SKM-1 treated with dmso at 0.1 percent for 144 hours (cell line): ENCODE measurements around the gene FUCA2.
"Not testable (repeated sequence)": the region's sequence is repeated elsewhere in the genome, so short reads cannot be mapped to it uniquely, and the experiment has no call there.

ENCODE experiments used
- DNase-seq: peaks from one replicate; lab custom pipeline; 2025; ENCODE audit not compliant: unreplicated experiment; lab: John Stamatoyannopoulos, UW

Gene FUCA2

GRCh38 chr6:143501851-143502250, 9.7 kb downstream of the FUCA2 start:
- no peak for DNase-seq

GRCh38 chr6:143498428-143498827, 13.1 kb downstream of the FUCA2 start:
- no peak for DNase-seq

- no peak for DNase-seq
These were observed 14.5 kb downstream of the FUCA2 start for GRCh38 chr6:143496974-143497373.

GRCh38 chr6:143490775-143491174, 20.7 kb downstream of the FUCA2 start:
- no peak for DNase-seq

DNA sequence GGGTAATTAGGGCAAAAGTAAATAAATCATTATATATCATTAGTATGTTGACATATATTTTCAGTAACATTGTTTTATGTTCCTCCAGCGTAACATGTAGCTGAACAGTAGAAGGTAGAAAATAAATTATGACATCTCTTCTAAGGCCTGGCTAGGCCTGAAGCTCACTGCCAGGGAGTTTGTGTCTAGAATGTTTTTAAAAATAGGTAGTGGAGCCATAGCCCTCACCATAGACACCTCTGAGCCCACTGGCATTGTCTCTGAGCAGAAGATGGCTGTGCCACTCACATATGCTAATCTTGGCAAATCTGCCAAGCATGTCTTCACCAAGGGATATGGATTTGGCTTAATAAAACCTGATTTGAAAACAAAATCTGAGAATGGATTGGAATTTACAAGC, 21.3 kb downstream of the FUCA2 start:
- no peak for DNase-seq

DNA sequence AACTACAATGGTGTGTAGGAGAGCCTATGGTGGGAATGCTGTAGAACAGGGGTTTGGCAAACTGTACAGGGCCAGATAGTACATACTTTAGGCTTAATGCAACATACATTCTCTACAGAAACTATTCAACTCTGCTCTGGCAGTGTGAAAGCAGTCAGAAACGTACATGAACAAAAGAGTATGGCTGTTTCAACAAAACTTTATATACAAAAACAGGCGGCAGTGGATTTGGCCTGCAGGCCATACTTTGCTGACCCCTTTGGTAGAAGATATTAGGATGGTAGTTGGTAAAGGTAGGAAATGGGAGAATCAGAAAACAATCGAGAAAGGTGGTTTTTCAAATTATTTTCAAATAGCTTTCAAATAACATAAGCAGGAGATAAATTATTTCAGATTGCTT, 24.8 kb downstream of the FUCA2 start:
- DNase-seq: no peak

DNA sequence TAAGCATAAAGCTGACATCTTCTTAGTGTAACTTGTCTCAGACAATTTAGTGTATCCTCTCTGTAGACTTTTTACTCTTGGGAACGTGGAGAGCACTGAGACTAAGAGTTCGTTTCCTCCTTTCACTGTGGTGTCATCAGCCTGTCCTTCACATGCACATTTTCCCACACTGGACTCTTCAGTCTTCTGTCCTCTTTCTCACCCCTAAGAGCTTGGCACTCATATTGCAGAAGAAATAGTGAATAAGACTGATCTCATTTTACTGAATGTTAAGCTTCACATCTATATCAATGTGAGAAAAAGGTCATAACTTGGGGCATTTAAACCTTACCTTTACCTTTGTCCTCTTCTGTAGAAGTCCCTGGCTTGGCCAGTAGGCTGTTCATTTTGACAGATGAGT, 25.6 kb downstream of the FUCA2 start:
- no peak for DNase-seq

DNA sequence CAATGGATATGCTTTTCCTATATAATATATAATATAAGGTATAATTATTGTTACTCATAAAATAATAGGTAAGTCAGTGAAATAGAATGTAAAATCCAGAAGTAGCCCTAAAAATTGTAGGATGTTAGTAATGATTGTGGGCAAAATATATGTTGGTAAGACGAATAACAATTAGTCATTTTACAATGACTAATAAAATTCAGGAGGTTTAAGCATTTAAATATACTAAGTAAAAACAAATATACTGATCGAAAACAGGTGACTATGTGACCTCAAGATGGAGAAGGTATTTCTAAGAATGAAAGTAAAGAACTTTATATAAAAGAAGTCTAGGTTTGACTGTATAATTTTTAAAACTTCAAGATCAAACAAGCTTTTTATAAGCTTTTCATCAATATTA, 28.9 kb downstream of the FUCA2 start:
- DNase-seq: no peak

GRCh38 chr6:143478479-143479062, 32.9 kb downstream of the FUCA2 start:
- no peak for DNase-seq

- DNase-seq: no peak
These were observed 35.0 kb downstream of the FUCA2 start for GRCh38 chr6:143476545-143476944.

GRCh38 chr6:143471822-143472221, 39.7 kb downstream of the FUCA2 start:
- no peak for DNase-seq

- not testable (repeated sequence) for DNase-seq
These were observed 42.7 kb downstream of the FUCA2 start for GRCh38 chr6:143468823-143469222.

DNA sequence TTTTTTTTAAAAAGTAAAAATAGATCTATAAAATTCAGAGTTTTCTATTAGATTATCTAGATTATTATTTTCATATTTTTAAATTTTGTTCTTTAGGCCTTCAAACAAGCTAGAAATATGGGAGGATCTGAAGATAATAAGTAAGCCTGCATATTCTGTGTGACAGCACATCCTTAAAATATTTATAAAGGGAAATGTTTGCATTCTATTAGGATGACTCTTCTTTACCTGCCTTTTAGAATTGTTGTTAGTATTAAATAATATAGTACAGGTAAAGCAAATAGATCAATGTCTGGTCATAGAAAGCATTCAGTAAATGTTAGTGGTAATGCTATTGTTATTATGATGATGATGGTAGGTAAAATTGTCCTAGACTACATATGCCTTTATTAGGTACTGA, 43.5 kb downstream of the FUCA2 start:
- no peak for DNase-seq

- DNase-seq: no peak
These were observed 46.0 kb downstream of the FUCA2 start for GRCh38 chr6:143465546-143465945.

- no peak for DNase-seq
These were observed 53.8 kb downstream of the FUCA2 start for GRCh38 chr6:143457563-143458359.

GRCh38 chr6:143451531-143451930, 60.0 kb downstream of the FUCA2 start:
- no peak for DNase-seq

DNA sequence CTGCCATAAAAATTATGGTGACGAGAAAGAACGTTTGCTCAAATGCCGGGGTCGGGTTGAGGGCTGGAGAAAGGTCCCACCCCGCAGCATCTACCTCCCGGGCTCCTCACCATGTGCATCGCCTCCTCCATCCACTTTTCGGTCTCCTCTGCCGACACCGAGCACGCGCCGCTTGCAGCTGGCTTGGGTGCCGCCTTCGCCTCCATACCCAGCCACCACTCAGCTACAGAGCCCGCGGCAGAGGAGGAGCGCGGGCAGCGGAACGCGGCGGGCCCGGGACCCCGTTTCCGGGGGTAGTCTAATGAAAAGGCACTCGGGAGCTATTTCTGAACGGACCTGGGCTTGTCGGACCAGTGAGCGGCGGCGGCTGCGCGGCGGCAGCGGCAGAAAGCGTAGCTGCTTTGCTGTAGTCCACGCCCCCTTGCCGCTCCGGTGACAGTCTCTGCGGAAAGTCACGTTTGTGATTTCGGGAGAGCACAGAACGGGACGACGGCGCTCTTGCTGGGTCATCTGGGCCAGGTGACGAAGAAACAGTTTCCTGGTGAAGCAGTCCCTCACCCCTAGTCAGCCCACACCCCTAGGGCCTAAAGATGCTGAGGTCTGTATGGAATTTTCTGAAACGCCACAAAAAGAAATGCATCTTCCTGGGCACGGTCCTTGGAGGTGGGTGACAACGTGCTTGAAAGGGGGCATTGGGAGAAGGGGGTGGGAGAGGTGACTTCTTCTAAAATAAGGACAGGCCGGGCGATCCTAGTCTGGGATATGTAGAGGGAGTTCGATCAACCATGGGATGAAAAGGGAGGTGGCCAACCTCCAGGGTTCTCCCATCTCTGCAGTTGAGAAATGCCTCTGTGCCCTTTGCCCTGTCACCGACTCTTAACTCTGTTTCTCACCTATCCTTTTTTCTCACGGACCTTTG, 60.8 kb downstream of the FUCA2 start, which contains the start of the genes ADAT2 and PEX3:
Gene ADAT2, minus strand, starts transcription at position 243 of the 919 bp plus-strand sequence. Its CDS starts 37 bp downstream, at position 206.
Gene PEX3, plus strand, starts transcription at position 353 of the 919 bp plus-strand sequence. Its CDS starts 238 bp downstream, at position 591.
- peak; percentile 94 for DNase-seq

- peak; percentile 29 for DNase-seq
These were observed 61.6 kb downstream of the FUCA2 start for GRCh38 chr6:143449714-143450452.

- no peak for DNase-seq
These were observed 62.3 kb downstream of the FUCA2 start for GRCh38 chr6:143449082-143449713.

GRCh38 chr6:143447865-143448264, 63.7 kb downstream of the FUCA2 start:
- not testable (repeated sequence) for DNase-seq
